Mucosa of gallbladder (tissue), 1 donor: ENCODE results near the gene TPCN2. TPM values are rescaled to one million over a fixed set of nuclear protein-coding genes. Genes with fewer than 3 reads are reported as not detected.
"Not testable (repeated sequence)": the region's sequence is repeated elsewhere in the genome, so short reads cannot be mapped to it uniquely, and the experiment has no call there.

Experiments used
- DNase-seq: peaks from one replicate; pipeline ENCODE4 v3.0.0-alpha.2; 2020; ENCODE audit warnings: low spot score
- total RNA-seq: library from RNA; stranded (reverse); gene quantifications from one replicate; pipeline ENCODE4 v1.2.1, GENCODE V29; 2021
- donor health status: DM: no; HTN: no; CAD: no.

TPCN2 gene
- 29.1 TPM for total RNA-seq

DNA sequence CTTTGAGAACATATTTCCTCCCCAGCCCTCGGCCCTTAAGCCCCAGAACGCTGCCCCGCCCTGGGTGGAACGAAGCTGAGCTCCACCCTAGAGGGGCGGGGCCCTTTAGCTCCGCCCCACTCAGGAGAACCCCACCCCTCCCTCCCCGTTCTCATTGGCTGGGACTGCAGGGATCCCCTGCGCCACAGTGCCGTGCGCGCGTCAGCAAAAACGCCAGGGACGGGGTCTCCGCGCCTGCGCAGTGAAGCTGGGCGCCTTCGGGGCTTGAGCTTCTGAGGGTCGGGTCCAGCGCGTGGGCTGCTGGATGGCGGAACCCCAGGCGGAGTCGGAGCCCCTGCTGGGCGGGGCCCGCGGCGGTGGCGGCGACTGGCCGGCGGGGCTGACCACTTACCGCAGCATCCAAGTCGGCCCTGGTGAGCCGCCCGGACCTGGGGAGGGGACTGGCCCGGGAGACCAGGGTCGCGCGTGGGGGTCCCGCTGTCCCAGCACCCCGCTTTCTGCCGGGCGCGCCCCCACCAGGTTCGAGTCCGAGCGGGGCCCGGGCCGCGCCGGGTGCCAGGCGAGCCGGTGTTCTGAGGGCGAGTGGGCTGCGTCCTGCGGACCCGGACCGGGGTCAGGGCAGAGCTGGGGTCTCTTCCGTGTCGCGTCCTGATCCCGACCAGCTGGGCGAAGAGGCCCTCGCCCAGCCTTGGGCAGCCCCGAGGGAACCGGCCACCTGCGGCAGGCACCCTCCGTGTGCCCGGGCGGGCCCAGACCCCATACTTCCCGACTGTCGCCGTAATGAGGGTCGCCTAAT is at the start of gene TPCN2:
TPCN2 (plus strand) TSS at position 239 of the 796 bp plus-strand sequence; CDS start at position 305, 66 bp downstream.
- peak; percentile 94 for DNase-seq

DNA sequence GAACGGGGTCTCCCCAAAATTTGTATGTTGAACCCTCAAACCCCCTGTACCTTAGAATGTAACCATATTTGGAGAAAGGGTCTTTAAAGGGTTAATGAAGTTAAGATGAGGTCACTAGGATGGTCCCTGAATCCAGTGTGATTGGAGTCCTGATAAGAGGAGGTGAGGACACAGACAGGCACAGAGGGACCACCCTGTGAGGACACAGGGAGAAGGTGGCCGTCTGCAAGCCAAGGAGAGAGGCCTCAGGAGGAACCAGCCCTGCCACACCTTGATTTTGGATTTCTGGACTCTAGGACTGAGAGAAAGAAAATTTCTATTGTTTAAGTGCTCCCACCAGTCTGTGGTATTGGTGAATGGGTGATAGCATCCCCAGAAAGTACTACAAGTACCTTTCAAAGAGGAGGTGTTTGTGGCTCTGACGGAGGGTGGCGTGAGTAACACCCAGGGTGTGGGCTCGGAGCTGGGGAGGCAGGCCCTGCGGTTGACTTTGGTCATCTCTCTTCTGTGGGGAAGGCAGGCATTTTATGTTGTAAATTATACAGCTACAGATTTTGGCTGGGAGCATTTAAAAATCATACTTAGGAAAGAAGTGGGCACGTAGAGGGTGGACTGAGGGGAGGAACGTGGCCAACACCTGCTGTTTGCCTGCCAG is 49.5 kb upstream of the TPCN2 start:
- no peak for DNase-seq

DNA sequence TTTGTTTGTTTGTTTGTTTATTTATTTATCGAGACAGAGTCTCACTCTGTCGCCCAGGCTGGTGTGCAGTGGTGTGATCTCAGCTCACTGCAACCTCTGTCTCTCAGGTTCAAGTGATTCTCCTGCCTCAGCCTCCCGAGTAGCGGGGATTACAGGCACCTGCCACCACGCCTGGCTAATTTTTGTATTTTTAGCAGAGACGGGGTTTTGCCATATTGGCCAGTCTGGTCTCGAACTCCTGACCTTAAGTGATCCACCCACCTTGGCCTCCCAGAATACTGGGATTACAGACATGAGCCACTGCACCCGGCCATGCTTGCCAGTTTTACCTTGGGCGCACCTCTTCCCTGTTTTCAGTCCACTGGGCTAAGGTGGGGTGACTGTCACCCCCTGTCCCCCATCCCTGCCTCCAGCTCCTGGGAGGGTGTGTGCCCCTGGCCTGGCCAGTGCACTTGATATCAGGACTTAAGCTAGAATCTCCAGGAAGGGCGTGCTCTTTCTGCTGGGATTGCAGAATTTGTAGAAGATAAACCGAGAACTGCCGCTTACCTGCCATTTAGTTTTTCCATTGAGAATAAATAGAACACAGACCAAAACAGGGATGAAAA is 48.9 kb upstream of the TPCN2 start:
- DNase-seq, result not testable (repeated sequence)

DNA sequence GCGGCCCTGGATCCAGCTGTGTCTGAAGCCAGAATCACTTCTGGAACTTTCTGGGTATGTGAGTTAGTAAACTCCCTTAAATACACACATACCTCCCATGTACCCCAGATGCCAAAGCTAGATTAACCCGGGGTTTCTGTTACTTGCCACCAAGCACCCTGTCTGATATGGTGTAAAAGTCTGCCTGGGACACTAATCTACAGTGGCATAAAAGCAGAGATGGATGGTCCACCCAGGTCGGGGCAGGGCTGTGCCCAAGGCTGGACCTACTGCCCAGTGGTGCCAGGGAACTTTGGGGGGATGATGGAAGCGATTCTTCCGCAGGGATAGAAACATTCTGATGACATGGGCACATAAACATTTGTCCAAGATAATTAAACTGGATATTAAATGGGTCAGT is 48.3 kb upstream of the TPCN2 start:
- no peak for DNase-seq

DNA sequence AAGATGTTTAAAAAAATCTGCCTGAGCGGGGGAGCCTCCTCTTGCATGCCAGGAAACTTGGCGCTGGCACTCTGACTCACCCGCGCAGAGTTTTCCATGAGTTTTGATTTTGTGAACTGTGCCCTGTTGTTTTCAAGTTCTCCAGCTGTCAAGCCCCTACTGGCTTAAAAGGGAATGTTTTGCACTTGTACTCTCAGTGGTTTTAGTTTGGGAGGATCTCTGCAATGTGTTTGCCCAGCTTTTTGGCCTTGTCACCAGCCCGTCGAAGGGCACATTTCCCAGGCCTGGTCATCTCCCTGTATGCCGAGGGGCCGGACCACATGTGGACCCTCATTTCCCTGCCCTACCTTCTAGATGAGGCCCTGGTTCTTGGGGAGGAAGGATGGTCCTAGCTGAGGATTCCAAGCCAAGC is 47.9 kb upstream of the TPCN2 start:
- no peak for DNase-seq

DNA sequence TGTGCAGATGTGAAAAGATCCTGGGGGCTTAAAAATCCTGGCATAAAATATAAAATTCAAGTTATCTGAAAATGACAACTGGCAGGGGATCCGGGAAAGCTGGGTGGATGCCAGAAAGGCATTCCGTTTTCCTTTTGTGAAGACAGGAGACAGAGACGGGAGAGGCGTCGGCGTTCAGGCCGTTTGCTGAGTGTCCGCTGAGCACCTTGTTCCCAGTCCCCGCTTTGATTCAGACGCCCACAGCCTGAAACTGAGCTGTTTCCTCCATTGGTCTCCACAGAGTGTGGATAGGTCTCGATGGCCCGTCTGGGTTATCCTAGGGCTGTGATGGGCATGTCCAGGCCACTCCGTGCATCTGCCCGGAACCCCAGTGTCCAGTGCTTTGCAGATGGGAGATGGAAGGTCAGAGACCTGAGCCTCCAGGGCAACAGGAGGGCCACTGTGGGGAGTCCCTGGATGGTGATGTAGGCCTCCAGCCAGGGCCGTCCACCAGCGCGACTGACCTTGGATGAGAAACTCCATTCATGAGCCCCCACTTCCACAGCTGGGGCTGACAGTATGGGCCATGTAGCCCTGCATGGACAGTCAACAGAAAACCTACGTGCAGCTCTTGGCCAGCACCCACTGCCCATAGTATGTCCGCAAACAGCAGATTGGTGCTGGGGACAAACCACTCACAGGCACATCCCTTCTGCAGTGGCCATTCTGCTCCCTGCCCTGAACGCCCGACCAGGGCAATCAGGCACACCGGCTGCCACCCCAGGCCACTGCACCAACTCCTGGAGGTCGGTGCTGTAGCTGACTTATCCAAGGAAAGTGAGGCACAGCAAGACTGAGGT is 47.3 kb upstream of the TPCN2 start:
- no peak for DNase-seq

DNA sequence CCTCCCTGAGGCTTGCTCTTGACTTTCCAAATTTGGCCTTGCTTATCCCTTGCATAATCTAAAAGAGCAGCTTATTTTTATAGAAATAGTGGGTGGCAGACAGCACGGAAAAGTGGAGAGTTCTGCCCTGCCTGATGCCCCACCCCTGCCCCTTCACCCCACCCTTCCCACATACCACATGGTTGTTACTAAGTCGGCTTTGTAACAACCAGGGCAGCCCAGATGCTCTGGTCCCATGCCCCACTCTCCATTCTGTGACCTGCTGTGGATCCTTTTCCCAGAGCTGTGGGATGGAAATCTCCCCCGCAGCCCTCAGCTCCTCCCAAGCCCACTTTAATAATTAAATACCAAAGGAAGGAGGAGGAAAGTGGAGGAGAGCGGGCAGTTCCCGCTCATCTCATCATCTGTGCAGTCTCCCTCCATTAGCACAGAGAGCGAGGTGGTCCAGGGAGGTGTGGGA is 46.6 kb upstream of the TPCN2 start:
- DNase-seq, result no peak

DNA sequence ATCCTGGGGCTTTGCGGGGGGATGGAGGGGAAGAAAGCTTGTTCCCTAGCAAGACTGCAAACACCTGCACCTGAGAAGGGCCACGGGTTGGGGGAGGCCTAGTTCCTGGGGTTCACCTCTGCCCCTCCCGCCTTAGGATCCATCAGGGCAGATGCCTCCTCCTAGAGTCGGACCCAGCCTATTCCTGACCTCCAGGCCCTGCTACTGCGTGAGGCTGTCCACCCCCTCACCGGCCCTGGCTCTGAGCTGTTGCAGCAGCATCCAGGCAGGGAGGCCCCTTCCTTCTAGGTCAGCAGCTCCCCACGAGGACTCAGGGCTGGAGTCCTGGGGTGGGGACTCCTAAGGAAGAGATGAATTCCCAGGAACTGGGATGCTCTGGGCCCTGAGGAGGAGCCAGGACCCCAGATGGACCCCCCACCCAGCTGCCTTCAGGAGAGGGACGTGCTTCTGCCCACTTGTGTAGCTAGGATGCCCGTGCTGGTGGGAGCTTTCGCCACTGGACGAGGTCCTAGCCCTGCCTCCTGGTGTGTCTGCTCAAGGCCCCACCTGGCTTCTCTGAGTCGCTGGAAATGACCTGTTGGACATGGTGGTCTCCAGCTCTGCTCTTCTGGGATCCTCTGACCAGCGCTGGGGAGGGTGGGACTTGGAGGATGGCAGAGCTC is 46.0 kb upstream of the TPCN2 start:
- DNase-seq, result no peak

DNA sequence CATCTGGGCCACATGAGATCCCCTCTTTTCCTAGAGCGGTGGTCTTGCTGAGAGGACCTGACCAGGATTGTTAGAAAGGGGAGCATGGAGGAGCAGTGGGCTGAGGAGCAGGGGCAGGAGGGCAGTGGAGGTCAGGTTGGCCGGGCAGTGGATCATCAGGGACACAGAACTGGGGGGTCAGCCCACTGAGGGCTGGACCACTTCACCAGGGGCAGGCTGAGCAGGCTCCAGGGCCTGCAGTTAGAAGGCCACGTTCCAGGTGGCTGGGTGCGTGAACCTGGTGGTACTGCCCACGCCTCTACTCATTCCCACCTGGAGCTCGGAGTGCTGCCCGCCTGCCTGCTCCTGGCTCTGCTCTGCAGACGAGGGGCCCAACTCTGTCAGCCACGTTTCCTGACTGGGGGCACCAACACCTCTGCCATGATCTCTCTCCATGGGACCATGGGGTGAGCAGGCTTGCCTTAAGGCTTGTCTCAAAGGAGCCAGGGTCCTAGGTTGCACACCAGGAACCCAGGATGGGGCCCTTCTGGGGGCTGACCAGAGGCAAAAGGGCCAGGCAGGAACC is 45.3 kb upstream of the TPCN2 start:
- DNase-seq, result no peak

DNA sequence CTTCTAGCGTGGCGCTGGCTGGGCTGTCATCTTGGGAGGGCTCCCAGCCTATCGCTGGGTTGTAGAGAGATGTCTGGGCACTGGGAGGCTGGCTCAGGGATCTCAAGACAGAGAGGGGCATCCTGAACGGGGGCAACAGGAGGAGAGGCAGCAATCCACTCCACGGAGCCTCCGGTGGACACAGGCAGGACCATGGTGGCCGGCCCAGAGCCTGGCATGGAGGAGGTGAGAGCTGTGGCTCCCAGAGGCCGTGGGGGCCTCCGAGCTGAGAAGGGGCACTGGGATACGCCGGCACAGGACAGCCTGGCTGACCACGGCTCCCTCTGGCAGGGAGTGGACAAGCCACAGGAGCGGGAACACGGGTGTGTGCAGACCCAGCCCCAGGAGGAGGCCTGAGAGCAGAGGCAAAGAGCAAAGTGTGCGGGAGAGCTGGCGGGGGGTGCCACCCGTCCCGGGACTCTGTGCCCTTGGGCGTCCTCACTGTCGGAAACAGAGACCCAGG is 44.8 kb upstream of the TPCN2 start:
- no peak for DNase-seq

DNA sequence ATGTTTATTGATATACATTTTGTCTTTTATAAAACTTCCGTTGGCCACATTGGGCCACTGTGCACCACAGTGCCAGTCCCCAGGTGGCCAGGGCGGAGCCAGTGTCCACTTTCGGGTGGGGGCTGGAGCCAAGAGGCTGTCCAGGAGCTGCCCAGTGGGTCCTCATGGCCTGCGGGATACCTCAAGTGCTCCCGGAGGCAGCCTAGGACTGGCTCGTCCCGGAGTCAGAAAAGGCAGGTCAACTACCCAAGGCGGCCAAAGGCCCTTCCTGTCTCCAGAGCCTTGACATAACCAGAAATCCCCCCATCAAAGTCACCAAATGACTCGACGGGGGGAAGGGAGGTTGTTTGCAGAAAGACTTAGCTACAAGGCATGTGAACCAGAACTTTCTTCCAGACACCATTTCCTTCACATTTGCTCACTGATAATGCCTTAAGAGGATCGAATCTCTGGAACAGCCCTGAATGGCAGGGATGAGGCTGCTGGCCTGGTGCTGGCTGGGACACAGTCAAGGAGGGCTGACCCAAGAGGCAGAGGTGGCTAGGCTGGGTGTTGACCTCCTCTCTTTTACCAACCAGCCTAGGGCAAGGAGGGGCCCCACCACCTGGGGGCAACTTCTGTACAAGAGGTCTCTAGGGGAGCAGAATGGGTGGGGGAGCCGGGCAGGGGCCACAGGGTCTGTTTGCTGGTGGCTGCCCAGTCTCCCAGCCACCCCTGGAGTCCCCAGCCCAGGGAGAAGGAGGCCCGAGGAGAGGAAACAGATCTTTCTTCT is 44.1 kb upstream of the TPCN2 start:
- DNase-seq, result no peak

DNA sequence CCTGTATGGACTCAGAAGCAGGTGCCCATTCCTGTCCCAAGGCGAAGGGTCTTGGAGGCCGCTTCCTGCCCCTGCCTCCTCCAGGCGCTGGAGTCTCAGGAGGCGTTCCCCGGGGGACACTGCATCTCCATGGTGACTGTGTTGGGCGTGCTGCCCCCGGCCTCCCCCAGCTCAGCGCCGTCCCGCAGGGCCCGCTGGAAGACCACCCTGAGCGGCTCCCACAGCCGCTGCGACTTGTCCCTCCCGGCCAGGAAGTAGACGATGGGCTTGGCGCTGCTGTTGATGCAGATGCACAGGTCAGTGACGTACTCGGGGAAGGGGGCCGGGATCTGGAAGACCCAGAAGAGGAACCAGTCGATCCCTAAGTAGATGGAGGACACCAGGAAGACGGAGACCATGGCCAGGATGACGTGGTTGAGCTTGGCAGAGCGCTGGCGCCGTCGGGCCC is 43.5 kb upstream of the TPCN2 start:
- DNase-seq, result no peak

DNA sequence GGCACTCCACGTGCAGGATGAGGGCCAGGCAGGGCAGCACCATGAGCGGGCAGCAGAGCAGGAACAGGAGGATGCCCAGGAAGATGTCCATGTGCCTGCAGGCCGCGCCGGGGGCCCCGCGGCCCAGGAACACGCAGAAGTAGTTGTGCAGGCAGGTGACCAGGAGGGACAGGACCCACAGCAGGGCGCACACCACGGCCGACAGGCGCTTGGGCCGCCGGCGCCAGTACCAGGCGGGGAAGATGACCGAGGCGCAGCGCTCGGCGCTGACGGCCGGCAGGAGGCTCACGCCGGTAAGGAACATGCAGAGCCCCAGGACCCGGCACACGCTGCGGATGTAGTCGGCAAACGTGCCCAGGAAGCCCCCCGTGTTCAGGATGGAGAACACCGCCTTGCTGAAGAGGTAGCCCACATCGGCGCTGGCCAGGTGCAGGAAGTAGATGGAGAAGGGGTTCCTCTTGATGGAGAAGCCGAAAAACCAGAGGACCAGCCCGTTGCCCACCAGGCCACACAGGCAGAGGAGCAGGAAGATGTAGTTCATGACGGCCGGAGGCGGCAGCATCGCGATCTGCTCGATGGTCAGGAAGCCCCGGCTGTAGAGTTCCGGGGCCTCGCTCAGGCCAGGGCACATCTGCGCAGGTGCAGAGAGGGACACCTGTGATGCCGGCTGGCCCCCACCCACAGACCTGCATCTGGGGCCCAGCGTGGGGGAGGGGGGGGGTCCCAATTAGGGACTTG is 42.9 kb upstream of the TPCN2 start:
- no peak for DNase-seq

DNA sequence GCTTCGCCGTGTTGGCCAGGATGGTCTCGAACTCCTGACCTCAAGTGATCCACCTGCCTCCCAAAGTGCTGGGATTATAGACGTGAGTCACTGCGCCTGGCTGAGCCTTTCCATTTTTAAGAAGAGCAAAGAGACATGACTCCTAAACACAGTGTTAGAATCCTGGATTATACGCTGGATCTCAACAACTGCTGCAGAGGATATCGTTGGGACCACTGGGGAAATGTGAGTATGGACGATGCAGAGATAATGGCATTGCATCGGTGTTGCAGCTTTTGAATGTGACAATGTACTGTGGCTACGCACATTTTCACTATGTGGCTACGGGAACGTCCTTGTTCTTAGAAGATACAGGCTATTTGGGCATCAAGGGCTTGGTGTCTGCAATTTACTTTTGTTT is 41.9 kb upstream of the TPCN2 start:
- DNase-seq, result no peak

DNA sequence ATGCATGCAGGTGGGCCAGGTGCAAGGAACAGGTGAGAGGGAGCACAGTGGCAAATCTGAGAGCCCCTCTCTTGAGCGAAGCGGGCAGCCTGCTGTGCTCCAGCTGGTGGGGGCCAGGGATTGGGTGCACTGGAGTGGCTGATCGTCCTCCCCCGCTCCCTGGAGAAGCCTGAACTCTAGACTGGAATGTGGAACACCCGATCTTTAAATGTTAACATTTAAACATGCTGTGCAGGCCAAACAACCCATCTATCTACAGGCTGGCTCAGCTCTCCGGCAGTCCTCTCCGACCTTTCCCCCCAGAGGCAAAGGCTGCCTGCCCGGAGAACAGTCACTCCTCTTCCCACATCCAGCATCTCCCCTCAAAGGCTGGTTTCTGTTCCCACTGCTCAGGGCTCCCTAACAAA is 40.8 kb upstream of the TPCN2 start:
- DNase-seq, result peak; percentile 66

DNA sequence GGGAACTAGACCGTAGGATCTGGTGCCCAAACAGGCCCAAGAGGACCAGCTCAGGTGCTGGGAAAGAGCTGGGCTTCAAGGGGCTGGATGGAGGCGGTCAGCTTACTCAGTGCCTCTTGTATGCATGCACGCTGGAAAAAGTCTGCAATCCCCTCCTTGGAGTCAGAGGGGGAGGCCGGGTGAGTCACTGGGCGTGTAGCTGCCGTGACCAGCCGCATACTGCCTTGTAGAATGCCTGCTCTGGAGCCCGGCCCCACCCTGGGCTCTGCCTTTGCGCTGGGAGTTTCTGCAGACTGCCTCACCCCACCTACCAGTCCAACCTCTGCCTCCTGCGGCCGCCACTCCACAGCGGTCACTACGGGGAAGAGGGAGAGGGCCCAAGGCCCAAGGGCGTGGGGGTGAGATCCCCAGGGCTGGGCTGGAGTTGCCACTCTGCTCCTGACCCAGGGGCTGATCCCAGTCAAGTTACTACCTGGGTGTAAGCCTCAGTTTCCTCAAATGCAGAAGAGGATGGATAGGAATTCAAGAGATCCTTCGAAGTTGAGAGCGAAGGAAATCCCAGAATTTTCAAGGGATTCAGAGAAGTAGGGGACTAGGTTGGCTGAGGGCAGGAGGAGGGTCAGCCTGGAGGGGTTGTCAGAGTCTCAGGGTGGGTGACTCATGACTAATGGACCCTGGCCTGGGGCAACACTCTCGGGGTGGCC is 39.8 kb upstream of the TPCN2 start:
- DNase-seq, result peak; percentile 91

DNA sequence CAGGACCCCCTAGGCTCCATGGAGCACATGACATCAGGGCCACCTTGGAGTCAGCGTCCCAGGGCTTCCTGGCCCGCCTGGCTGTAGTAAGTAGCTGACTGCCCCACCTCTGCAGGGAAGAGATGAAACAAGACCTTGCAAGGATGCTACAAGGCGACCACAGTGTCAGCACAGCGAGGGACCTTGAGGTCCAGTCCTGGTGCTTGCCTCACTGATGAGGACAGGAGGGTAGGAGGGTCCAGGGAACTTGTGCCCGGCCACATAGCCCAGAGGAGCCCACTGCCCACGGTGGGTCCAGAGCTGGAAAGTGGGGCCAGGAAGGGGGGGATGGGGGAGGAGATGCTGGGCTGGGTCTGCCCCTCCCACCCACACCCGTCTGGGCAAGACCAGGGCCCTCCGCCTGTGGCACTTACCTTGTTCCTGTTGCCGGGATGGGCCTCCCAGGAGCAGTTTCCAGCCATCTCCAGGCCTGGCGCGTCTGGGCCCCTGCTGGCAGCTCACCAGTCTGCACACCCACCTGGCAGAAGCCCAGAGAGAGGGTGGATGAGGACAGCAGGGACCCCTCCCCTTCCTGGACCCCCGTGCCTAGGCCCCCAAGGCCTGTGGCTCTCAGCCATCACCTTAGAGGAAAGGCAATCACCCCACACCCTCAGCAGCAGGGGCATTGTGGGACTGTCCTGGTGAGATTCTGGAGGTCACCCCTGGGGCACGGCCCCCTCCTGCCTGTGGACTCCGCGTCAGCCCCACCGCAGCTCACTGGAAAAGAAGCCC is 39.1 kb upstream of the TPCN2 start:
- no peak for DNase-seq

DNA sequence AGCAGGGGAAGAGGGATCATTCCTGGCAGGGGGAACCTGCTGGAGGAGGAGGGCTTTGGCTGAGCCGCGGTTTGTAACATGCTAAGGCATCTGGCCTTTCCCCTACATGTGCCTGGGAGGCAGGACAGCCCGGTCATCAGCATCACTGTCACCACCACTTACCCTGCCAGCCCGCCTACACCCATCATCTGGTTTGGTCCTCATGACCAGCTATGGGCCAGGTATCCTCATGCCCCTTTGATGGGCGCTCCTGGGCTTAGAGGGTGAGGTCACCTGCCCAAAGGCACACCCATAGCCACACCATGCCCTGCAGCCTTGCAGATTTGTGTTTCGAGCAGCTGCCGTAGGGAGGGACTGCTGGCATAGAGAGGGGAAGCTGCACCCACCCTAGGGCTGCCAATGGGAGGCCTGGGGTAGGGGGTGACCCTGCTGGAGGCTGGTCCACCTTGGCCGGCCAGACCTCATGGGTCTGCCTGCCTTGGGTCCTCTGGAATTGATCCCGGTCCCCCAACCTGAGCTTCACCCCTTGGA is 38.3 kb upstream of the TPCN2 start:
- no peak for DNase-seq
